ENCODE results near the gene SIRT7.

DNA sequence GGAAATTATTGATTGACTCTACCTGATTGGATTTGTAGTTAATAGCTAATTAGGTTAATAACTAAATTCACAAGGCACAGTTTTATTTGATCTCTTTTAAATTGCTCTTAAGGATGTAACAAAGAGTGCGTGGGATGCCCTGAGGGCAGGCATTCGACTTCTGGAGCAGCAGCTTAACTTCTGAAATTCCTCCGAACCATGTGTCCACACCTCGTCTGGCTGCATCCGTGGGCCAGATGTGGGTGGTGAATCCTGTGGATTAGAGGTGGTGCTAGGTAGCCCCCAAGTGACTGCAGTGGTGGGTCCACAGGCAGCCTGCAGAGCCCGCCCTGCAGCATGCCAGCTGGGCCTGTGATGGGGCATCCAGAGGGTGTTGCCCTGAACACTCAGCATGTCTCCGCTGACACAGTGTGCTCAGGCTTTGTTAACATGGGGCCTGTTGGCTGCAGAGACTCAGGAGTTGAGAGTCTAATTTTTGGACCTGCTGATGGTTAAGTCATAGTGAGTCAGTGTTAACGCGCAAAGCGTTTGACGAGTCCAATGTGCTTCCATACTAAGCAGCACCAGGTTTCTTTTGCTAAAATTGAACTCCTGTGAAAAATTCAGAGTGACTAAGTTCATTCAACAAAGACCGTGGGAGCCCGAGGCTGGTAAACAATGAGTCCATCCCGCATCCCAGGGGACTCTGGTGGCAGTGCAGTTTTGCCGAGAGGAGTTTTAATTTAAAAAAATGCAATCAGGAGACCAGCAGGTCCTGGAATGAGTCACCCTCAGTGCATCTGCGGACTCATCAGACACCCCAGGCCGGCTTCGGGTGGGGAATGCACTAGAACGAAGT lies 19.7 kb downstream of the SIRT7 start:
- TF ChIP-seq, protein P1, sequence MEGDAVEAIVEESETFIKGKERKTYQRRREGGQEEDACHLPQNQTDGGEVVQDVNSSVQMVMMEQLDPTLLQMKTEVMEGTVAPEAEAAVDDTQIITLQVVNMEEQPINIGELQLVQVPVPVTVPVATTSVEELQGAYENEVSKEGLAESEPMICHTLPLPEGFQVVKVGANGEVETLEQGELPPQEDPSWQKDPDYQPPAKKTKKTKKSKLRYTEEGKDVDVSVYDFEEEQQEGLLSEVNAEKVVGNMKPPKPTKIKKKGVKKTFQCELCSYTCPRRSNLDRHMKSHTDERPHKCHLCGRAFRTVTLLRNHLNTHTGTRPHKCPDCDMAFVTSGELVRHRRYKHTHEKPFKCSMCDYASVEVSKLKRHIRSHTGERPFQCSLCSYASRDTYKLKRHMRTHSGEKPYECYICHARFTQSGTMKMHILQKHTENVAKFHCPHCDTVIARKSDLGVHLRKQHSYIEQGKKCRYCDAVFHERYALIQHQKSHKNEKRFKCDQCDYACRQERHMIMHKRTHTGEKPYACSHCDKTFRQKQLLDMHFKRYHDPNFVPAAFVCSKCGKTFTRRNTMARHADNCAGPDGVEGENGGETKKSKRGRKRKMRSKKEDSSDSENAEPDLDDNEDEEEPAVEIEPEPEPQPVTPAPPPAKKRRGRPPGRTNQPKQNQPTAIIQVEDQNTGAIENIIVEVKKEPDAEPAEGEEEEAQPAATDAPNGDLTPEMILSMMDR (IDR thresholded peaks at IDR 0.05; ENCODE audit: insufficient read depth, low read length) = no peak
- TF ChIP-seq, protein P2, sequence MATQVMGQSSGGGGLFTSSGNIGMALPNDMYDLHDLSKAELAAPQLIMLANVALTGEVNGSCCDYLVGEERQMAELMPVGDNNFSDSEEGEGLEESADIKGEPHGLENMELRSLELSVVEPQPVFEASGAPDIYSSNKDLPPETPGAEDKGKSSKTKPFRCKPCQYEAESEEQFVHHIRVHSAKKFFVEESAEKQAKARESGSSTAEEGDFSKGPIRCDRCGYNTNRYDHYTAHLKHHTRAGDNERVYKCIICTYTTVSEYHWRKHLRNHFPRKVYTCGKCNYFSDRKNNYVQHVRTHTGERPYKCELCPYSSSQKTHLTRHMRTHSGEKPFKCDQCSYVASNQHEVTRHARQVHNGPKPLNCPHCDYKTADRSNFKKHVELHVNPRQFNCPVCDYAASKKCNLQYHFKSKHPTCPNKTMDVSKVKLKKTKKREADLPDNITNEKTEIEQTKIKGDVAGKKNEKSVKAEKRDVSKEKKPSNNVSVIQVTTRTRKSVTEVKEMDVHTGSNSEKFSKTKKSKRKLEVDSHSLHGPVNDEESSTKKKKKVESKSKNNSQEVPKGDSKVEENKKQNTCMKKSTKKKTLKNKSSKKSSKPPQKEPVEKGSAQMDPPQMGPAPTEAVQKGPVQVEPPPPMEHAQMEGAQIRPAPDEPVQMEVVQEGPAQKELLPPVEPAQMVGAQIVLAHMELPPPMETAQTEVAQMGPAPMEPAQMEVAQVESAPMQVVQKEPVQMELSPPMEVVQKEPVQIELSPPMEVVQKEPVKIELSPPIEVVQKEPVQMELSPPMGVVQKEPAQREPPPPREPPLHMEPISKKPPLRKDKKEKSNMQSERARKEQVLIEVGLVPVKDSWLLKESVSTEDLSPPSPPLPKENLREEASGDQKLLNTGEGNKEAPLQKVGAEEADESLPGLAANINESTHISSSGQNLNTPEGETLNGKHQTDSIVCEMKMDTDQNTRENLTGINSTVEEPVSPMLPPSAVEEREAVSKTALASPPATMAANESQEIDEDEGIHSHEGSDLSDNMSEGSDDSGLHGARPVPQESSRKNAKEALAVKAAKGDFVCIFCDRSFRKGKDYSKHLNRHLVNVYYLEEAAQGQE (IDR thresholded peaks at IDR 0.05; ENCODE audit: insufficient replicate concordance, low read depth) = no peak

Data from HL-60 (cell line).